Fibroblast of skin of right biceps (primary cell): Measurements from ENCODE around the gene KSR2.
"Not testable (repeated sequence)": the region's sequence is repeated elsewhere in the genome, so short reads cannot be mapped to it uniquely, and the experiment has no call there.

ENCODE experiments used
- DNase-seq: peaks from one replicate; pipeline ENCODE4 v3.0.0-alpha.2; 2013

KSR2 gene

GRCh38 chr12:117742721-117743120 lies 226.1 kb downstream of the KSR2 start:
- peak; percentile 14 for DNase-seq

- DNase-seq: no peak
These were observed 230.6 kb downstream of the KSR2 start for GRCh38 chr12:117738233-117738632.

GRCh38 chr12:117733549-117733805 lies 235.3 kb downstream of the KSR2 start:
- no peak for DNase-seq

GRCh38 chr12:117732761-117733548 lies 235.8 kb downstream of the KSR2 start:
- DNase-seq: no peak

GRCh38 chr12:117731131-117731530 lies 237.7 kb downstream of the KSR2 start:
- DNase-seq: not testable (repeated sequence)

GRCh38 chr12:117727301-117727700 lies 241.5 kb downstream of the KSR2 start:
- no peak for DNase-seq

- DNase-seq: peak; percentile 55
These were observed 244.2 kb downstream of the KSR2 start for GRCh38 chr12:117724543-117724942.

GRCh38 chr12:117718559-117718958 lies 250.2 kb downstream of the KSR2 start:
- peak; percentile 16 for DNase-seq

GRCh38 chr12:117718141-117718540 lies 250.6 kb downstream of the KSR2 start:
- peak; percentile 67 for DNase-seq

GRCh38 chr12:117714203-117714602 lies 254.6 kb downstream of the KSR2 start:
- no peak for DNase-seq

GRCh38 chr12:117710121-117710520 lies 258.7 kb downstream of the KSR2 start:
- no peak for DNase-seq

GRCh38 chr12:117707861-117708260 lies 260.9 kb downstream of the KSR2 start:
- no peak for DNase-seq

GRCh38 chr12:117703584-117703983 lies 265.2 kb downstream of the KSR2 start:
- DNase-seq: no peak

GRCh38 chr12:117702741-117703140 lies 266.0 kb downstream of the KSR2 start:
- no peak for DNase-seq

GRCh38 chr12:117699575-117699974 lies 269.2 kb downstream of the KSR2 start:
- DNase-seq: no peak

- DNase-seq: peak; percentile 20
These were observed 269.7 kb downstream of the KSR2 start for GRCh38 chr12:117699118-117699517.

- no peak for DNase-seq
These were observed 272.8 kb downstream of the KSR2 start for GRCh38 chr12:117695956-117696355.

- DNase-seq: no peak
These were observed 276.3 kb downstream of the KSR2 start for GRCh38 chr12:117692512-117692911.

- DNase-seq: no peak
These were observed 278.9 kb downstream of the KSR2 start for GRCh38 chr12:117689857-117690256.

- no peak for DNase-seq
These were observed 280.3 kb downstream of the KSR2 start for GRCh38 chr12:117688446-117688845.

- DNase-seq: peak; percentile 93
These were observed 281.8 kb downstream of the KSR2 start for GRCh38 chr12:117686911-117687377.

- DNase-seq: no peak
These were observed 282.6 kb downstream of the KSR2 start for GRCh38 chr12:117686210-117686609.

GRCh38 chr12:117685110-117685926 lies 283.5 kb downstream of the KSR2 start:
- DNase-seq: peak; percentile 97

GRCh38 chr12:117684471-117684870 lies 284.3 kb downstream of the KSR2 start:
- no peak for DNase-seq
